ENCODE results near the gene DSPP.
A peak's percentile ranks its signal among the peaks of the same experiment; 100 is the strongest.

The DSPP gene

DNA sequence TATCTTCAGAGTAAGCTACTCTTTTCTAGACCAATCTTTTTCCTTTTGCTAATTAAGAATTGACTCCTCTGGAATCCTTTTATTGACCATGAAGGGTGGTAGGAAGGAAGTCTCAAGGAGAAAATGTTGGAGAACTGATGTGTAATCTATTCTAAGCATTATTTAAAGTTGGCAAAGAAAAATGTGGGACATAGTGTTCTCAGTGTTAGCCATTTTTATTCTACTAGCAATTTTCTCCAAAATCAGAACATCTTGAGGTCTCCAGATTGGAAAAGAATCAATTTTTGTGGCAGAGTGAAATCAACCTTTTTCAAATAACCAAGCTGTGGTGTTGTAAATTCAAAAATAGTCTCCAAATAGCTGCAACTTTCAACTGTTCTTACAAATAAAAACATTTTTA lies 23.3 kb downstream of the DSPP start:
- DNase-seq (ENCODE audit: low spot score), result no peak

DNA sequence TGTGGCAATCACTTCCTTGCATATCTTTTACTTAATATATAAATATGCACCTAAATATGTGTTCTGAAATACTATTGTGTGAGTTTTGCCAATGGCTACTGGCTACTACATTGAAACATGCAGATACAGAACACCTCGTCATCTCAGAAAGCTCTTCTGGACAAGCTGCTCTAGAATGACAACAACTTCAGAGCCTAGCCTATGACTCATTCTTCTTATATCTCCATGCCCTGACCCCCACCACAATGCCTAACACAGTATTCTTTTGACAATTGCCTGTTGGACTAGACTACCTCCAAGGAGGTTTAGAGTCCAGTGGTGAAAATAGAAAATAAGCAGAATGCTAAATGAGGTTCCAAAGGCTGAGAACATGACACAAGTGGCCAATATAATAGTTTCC lies 24.1 kb downstream of the DSPP start:
- no peak for DNase-seq (ENCODE audit: low spot score)

DNA sequence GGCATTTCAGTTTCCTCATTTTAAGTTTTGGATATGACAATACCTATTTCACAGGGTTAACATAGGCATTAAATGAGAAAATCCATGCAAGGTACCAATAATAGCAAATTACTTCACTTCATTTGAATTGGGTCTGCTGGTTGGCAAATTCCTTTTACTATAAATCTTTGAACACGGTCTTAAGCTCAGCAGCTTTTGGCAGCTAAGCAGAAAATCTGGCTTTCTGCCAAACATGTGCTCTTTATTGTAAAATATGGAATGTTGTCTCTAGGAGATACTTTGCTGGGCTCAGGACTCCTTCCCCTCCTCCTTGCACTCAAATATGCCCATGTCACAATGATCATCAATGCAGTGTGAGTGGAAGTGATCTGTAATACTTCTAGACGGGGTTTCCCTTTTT lies 24.9 kb downstream of the DSPP start:
- peak; percentile 35 for DNase-seq (ENCODE audit: low spot score)

DNA sequence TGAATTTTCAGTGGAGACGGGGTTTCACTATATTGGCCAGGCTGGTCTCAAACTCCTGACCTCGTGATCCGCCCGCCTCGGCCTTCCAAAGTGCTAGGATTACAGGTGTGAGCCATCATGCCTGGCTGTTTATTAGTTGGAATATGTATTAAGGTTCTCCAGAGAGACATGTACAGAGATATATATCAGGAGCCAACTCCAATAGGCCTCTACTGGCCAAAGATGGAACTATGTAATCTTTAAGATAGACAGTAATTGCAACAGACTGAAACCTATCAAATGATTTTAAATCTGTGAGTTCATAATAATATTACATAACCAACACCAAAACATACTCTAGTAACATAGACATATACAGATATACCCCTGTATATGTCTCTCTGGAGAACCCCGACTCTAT lies 36.0 kb downstream of the DSPP start:
- no peak for DNase-seq (ENCODE audit: low spot score)

DNA sequence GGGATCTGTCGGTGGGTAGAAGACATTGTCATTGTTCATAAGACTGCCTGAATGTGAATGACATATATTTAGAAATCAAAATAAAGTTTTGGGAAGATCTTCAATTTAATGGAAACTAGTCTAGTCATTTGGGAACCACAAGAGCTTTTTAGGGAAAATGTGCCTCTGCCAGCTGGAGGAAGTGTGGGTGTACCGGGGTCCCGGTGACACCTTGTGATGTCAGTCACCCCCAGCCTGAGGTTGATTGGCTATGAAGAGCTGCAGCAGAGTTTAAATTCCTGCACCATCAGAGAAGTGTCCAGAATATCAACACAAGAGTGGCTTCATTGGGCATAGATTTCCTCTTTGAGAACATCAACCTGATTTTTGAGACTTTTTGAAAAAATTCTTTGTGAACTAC lies 41.7 kb downstream of the DSPP start, which contains the start of gene DMP1:
Gene DMP1 (plus strand): TSS at position 301 of the 400 bp plus-strand sequence. CDS start 6,213 bp downstream, outside the sequence.
- DNase-seq (ENCODE audit: low spot score), result no peak

DNA sequence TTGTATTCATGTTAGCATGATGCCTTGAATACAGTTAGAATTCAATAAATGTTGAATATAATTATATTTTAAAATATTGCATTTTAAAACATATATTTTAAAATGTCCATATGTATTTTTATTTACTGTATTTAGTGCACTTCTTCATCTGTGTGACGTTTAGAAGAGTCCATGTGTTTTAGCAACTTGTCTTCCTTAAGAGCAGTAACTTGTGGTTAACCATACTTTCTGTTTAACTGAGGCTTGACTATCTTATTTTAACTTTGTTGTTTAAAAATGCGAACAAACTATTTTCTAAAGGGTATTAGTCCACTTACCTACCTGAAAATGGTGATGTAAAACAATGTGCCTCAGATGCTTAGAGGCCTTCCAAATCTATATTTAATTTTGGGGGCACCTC lies 42.6 kb downstream of the DSPP start:
- DNase-seq (ENCODE audit: low spot score), result no peak

DNA sequence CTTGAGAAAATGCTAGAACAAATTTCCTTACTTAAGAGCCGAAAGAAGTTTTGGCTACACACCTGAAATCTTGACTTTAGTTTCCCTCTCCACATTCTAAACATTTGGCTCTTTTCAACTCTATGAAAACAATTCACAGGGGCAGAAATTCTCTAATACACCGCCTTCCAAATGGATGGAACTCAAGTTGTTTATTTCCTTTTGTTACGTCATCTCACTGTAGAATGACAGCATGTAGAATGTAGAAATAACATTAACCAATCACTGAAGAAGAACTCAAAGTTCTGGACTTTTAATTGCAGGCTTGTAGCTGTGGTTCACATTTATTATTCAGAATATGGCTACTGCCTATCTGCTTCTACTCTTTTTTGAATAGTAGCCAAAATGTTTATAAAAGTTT lies 43.6 kb downstream of the DSPP start:
- DNase-seq (ENCODE audit: low spot score), result no peak

DNA sequence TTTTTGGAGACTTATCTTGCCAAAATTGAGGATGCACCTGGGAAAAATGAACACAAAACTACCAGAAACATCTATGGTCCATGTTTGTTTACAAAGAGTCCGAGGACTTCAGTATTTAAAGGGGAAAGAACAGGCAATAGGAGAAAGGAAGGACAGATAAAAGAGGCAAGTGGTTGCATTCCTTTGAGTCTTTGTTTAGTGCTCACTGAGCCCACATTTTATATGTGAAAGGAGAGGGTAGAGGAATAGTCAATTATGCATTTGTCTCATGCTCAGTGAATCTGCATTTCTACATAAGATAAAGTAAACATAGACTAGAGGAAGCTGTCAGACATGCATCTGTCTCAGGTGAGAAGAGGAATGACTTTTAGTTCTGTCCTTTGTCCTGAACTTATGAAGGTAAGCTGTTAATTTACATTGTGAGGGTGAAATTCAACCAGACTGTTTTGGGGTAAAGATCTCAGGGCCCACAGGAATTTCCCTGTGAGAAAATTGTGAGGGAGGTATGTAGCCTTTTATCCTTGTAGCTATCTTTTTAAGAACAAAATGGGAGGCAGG lies 46.2 kb downstream of the DSPP start:
- no peak for DNase-seq (ENCODE audit: low spot score)

DNA sequence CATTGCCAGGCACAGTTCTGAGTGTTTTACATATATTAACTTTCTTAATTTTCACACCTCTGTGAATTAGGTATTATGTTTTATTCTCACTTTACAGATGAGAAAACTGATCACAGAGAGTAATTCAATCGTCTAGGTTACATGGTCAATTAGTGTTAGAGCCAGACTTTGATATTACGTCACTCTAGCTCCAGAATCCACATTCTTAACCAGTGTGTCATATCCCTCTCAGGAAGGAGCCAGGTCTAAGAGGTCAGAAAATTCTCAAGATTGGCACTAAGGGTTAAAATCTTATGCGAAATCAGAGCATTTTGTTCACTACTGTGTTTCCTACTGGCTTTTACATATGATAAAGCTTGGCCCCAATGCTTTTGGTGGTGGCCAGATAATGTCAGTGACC lies 49.2 kb downstream of the DSPP start:
- DNase-seq (ENCODE audit: low spot score), result peak; percentile 72

DNA sequence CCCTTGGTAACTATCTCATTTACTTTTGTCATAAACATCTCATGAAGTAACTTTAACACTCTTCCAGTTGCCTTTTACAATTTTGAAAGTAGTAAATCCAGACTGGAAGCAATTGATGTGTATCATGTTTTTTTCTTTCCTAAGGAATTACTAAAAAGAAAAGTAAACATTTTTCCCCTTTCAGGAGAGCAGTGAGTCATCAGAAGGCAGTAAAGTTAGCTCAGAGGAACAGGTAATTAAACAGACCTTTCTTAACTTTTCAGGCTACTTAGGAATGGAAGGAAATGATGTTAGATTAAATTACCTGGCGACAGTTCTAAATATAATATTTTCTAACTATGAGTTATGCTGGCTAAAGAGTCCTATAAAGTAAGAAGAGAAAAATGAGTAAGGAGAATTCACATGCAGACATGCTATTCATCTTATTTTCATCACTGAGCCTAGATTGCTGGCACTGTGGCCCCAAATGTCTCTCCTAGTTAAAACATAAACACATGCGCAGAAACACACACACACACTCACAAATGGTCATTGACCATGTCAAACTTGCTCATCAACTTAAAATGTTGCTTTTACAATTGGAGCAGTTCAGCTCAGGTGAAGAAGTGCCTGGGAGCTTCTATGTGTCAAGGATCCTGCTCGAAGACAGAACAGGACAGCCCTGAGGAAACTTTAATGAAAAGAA lies 51.1 kb downstream of the DSPP start:
- peak; percentile 79 for DNase-seq (ENCODE audit: low spot score)

DNA sequence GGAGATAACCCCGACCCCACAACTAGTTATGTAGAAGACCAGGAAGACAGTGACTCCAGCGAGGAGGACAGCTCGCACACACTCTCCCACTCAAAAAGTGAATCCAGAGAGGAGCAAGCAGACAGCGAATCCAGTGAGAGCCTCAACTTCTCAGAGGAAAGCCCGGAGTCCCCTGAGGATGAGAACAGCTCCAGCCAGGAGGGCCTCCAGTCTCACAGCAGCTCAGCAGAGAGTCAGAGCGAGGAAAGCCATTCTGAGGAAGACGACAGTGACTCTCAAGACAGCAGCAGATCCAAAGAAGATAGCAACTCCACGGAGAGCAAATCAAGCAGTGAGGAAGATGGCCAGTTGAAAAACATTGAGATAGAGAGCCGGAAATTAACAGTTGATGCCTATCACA lies 54.5 kb downstream of the DSPP start:
- no peak for DNase-seq (ENCODE audit: low spot score)
